Osteocyte (in vitro differentiated cells): Measurements from ENCODE around the gene NBEAL2. TPM values are rescaled to one million over a fixed set of nuclear protein-coding genes. Genes with fewer than 3 reads are reported as not detected.

ENCODE experiments used
- DNase-seq: peaks from one replicate; pipeline ENCODE4 v3.0.0; 2021; ENCODE audit warnings: mixed read lengths; ENCODE audit not compliant: unreplicated experiment; ENCODE audit errors: extremely low spot score
- H3K27ac Mint-ChIP-seq: one replicate; pipeline ENCODE4 v1.8.0; 2021; ENCODE audit warnings: mild to moderate bottlenecking, mixed read lengths; ENCODE audit not compliant: unreplicated experiment
- H3K27me3 Mint-ChIP-seq: one replicate; pipeline ENCODE4 v1.8.0; 2021; ENCODE audit warnings: mixed read lengths; ENCODE audit not compliant: unreplicated experiment
- H3K36me3 Mint-ChIP-seq: one replicate; pipeline ENCODE4 v1.8.0; 2021; ENCODE audit warnings: mixed read lengths; ENCODE audit not compliant: unreplicated experiment
- H3K4me1 Mint-ChIP-seq: one replicate; pipeline ENCODE4 v1.8.0; 2021; ENCODE audit warnings: mixed read lengths; ENCODE audit not compliant: unreplicated experiment
- H3K4me3 Mint-ChIP-seq: one replicate; pipeline ENCODE4 v1.8.0; 2021; ENCODE audit warnings: mild to moderate bottlenecking, moderate library complexity, mixed read lengths; ENCODE audit not compliant: unreplicated experiment
- H3K9me3 Mint-ChIP-seq: one replicate; pipeline ENCODE4 v1.8.0; 2021; ENCODE audit warnings: mixed read lengths; ENCODE audit not compliant: unreplicated experiment
- total RNA-seq: library from RNA; stranded (reverse); gene quantifications from 2 replicates; pipeline ENCODE4 v1.2.1, GENCODE V29; 2021
- TF ChIP-seq, protein P1 (sequence below): fragments of 200-600 bp; sonication (generic); IDR thresholded peaks from 2 replicates; pipeline ENCODE4 v1.5.0; 2021; ENCODE audit warnings: antibody characterized with exemption, mild to moderate bottlenecking, moderate library complexity

The NBEAL2 gene
- total RNA-seq, 1 donor from 2014 or later: 21.8 TPM

DNA sequence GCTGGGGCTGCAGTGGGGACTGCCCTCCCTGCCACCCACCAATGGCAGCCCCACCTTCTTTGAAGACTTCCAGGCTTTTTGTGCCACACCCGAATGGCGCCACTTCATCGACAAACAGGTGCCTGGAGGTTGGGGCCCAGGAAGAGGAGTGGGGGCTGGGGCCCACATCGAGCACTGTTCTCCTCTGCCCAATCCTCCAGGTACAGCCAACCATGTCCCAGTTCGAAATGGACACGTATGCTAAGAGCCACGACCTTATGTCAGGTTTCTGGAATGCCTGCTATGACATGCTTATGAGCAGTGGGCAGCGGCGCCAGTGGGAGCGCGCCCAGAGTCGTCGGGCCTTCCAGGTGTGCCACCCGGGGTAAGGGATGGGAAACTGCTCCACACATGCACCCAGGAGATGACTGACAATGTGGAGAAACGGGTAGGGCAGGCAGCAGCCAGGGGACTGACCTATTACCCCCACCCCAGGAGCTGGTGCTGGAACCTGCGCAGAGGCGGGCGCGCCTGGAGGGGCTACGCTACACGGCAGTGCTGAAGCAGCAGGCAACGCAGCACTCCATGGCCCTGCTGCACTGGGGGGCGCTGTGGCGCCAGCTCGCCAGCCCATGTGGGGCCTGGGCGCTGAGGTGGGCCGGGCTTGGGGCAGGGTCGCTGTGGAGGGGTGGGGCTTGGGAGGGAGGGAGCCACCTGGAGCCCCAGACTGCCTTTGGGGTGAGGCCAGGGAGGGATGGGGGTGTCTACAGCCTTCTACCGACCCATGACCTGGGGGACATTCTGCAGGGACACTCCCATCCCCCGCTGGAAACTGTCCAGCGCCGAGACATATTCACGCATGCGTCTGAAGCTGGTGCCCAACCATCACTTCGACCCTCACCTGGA is 22.9 kb downstream of the NBEAL2 start:
- no peak for DNase-seq
- TF ChIP-seq, protein P1, sequence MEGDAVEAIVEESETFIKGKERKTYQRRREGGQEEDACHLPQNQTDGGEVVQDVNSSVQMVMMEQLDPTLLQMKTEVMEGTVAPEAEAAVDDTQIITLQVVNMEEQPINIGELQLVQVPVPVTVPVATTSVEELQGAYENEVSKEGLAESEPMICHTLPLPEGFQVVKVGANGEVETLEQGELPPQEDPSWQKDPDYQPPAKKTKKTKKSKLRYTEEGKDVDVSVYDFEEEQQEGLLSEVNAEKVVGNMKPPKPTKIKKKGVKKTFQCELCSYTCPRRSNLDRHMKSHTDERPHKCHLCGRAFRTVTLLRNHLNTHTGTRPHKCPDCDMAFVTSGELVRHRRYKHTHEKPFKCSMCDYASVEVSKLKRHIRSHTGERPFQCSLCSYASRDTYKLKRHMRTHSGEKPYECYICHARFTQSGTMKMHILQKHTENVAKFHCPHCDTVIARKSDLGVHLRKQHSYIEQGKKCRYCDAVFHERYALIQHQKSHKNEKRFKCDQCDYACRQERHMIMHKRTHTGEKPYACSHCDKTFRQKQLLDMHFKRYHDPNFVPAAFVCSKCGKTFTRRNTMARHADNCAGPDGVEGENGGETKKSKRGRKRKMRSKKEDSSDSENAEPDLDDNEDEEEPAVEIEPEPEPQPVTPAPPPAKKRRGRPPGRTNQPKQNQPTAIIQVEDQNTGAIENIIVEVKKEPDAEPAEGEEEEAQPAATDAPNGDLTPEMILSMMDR: no peak
- Mint-ChIP-seq H3K27me3 (no peaks in the 10 kb centered on the region), H3K4me3 (no peak overlapping the region), H3K27ac (no peak overlapping the region), H3K4me1 (no peaks in the 10 kb centered on the region), H3K36me3 (no peaks in the 10 kb centered on the region), H3K9me3 (no peaks in the 10 kb centered on the region)

DNA sequence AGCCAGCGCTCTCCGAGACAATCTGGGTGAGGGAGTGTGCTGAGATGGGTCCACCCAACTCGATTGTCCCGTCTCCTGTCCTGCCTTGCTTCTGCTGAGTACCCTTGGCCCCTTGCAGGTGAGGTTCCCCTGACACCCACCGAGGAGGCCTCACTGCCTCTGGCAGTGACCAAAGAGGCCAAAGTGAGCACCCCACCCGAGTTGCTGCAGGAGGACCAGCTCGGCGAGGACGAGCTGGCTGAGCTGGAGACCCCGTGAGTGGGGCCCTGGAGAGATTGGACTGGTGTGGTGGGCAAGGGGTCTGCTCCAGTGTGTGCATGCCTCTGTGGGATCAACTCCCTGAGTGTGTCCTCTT is 23.6 kb downstream of the NBEAL2 start:
- no peak for DNase-seq
- Mint-ChIP-seq H3K36me3 (no peaks in the 10 kb centered on the region), H3K27me3 (no peaks in the 10 kb centered on the region), H3K4me3 (no peak overlapping the region), H3K27ac (no peak overlapping the region), H3K4me1 (no peaks in the 10 kb centered on the region), H3K9me3 (no peaks in the 10 kb centered on the region)
- TF ChIP-seq, protein P1: no peak

DNA sequence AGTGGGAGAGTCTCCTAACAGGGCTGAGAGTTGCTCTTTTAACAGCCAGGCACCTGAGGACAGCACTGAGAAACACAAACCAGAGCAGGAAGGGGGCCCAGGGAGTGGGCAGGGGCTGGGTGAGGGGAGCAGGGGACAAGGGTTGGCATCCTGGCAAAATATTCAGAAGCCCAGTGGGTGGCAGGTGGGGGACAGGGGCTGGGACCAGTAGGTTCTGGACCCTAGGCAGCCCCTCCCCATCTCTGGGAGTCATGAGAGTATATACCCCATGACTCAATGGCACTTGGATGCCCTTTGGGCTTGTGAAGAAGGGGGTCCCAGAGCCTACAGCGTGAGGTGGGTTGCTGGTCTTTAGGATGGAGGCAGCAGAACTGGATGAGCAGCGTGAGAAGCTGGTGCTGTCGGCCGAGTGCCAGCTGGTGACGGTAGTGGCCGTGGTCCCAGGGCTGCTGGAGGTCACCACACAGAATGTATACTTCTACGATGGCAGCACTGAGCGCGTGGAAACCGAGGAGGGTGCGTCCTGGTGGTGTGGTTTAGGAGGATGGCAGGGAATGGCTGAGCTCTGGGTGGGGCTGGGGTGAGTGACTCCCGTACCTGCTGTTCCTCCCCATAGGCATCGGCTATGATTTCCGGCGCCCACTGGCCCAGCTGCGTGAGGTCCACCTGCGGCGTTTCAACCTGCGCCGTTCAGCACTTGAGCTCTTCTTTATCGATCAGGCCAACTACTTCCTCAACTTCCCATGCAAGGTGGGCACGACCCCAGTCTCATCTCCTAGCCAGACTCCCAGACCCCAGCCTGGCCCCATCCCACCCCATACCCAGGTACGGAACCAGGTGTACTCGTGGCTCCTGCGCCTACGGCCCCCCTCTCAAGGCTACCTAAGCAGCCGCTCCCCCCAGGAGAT is 24.2 kb downstream of the NBEAL2 start:
- peaks cover 1% of the 10 kb centered on the region for H3K4me1 Mint-ChIP-seq
- H3K9me3 Mint-ChIP-seq: no peaks in the 10 kb centered on the region
- H3K36me3 Mint-ChIP-seq: no peaks in the 10 kb centered on the region
- TF ChIP-seq, protein P1: no peak
- H3K4me3 Mint-ChIP-seq: no peak overlapping the region
- H3K27ac Mint-ChIP-seq: no peak overlapping the region
- no peak for DNase-seq
- no peaks in the 10 kb centered on the region for H3K27me3 Mint-ChIP-seq

DNA sequence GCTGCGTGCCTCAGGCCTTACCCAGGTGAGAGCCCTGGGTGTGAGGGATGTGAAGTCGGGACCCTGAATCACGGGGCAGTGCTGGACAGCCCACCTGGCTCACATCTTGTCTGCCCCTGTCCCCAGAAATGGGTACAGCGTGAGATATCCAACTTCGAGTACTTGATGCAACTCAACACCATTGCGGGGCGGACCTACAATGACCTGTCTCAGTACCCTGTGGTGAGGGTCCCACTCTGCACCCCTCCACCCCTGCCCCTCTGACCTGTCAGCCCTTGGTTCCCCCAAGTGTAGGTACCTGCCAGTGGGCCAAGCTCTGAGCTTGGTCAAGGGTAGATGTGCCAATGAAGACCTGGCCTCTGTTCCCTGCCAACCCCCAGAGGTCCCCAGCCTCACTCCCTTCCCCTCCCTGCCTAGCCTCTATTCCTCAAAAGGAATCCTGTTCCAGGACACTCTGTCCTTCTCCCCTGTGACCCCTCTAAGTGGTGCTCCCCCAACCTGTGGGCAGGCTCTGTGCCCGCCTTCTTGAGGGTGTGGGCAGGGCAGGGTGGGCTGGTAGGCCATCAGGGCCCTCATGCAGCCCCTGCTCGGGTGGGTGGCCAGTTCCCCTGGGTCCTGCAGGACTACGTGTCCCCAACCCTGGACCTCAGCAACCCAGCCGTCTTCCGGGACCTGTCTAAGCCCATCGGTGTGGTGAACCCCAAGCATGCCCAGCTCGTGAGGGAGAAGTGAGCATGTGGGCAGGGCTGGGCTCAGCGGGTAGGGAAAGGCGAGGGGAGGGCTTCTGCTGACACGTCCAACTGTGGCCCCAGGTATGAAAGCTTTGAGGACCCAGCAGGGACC is 25.1 kb downstream of the NBEAL2 start:
- Mint-ChIP-seq H3K27me3 (no peaks in the 10 kb centered on the region), H3K9me3 (no peaks in the 10 kb centered on the region), H3K4me3 (no peak overlapping the region), H3K4me1 (peaks cover 4% of the 10 kb centered on the region), H3K27ac (no peak overlapping the region), H3K36me3 (no peaks in the 10 kb centered on the region)
- TF ChIP-seq, protein P1: no peak
- no peak for DNase-seq
